Lung (tissue), 12 donors: ENCODE results near the gene SAXO1. TPM values are rescaled to one million over a fixed set of nuclear protein-coding genes. Genes with fewer than 3 reads are reported as not detected.
A peak's percentile ranks its signal among the peaks of the same experiment; 100 is the strongest.

Experiments
- ATAC-seq: fragments of 200-7000 bp; cut with Tn5 transposase; one replicate; pipeline ENCODE4 v1.9.1; 2020; ENCODE audit warnings: moderate number of reproducible peaks; ENCODE audit not compliant: insufficient read depth, low FRiP score
- DNase-seq, 3 donors: peaks; one replicate each; pipeline ENCODE4 v3.0.0-alpha.2; 2013 to 2017
- H3K27ac ChIP-seq, 2 donors: one replicate each; pipeline ENCODE4 v1.5.1; 2013; ENCODE audit warnings: mild to moderate bottlenecking in 2 of 2, moderate library complexity in 2 of 2, control low read depth in 1 of 2, inconsistent platforms in 1 of 2, low read depth in 1 of 2, low read length in 1 of 2
- H3K27me3 ChIP-seq, 3 donors: one replicate each; pipeline ENCODE4 v1.5.1; 2013; ENCODE audit warnings: low read length in 2 of 3; ENCODE audit not compliant: control insufficient read depth in 3 of 3, insufficient read depth in 3 of 3
- H3K36me3 ChIP-seq, 4 donors: one replicate each; pipeline ENCODE4 v1.5.1; 2013; ENCODE audit warnings: low read length in 4 of 4, mild to moderate bottlenecking in 1 of 4, moderate library complexity in 1 of 4; ENCODE audit not compliant: control insufficient read depth in 4 of 4, insufficient read depth in 4 of 4
- H3K4me1 ChIP-seq, 5 donors: one replicate each; pipeline ENCODE4 v1.5.1; 2013; ENCODE audit warnings: low read length in 5 of 5, mild to moderate bottlenecking in 2 of 5, moderate library complexity in 1 of 5; ENCODE audit not compliant: control insufficient read depth in 5 of 5, insufficient read depth in 5 of 5
- H3K4me3 ChIP-seq: one replicate; pipeline ENCODE4 v1.5.1; 2013; ENCODE audit warnings: mild to moderate bottlenecking, control low read depth, moderate library complexity
- H3K9ac ChIP-seq, 2 donors: one replicate each; pipeline ENCODE4 v1.5.1; 2013; ENCODE audit warnings: low read length in 2 of 2, control low read depth in 1 of 2; ENCODE audit not compliant: insufficient read depth in 1 of 2
- H3K9me3 ChIP-seq, 4 donors: one replicate each; pipeline ENCODE4 v1.5.1; 2013; ENCODE audit warnings: low read length in 3 of 4, mild to moderate bottlenecking in 1 of 4, moderate library complexity in 1 of 4; ENCODE audit not compliant: control insufficient read depth in 4 of 4, insufficient read depth in 3 of 4
- WGBS, 2 donors: extraction: QIAGEN DNeasy Blood & Tissue Kit; methylation state at CpG; one replicate each; pipeline ENCODE4 v1.1.7; 2013; 5-methylcytosine and 5-hydroxymethylcytosine counted together
- polyA plus RNA-seq, 2 donors: library from polyadenylated mRNA; stranded (reverse); fragments of 200-250 nt; gene quantifications; one replicate each; pipeline ENCODE4 v1.2.1, GENCODE V29; 2013
- total RNA-seq, 2 donors: library from RNA; depleted of rRNA in 1 of 2; stranded (reverse); fragments of >200 nt in 1 of 2; gene quantifications; one replicate each; pipeline ENCODE4 v1.2.1, GENCODE V29; 2014 to 2021
- TF ChIP-seq, protein P1 (sequence below): IDR thresholded peaks from 2 replicates; pipeline ENCODE4 v1.5.1; 2012; ENCODE audit warnings: mild to moderate bottlenecking; ENCODE audit errors: control extremely low read depth, extremely low read depth
- donor health status: control.
- donor health status: control.
- donor health status: Bipolar disorder and iron deficiency.
- donor health status: healthy.
- donor health status: DM: yes; HTN: yes; CAD: no.

The SAXO1 gene
- total and polyA plus RNA-seq, 4 donors: 0.02 to 0.54 (median 0.21) TPM

- H3K9me3 ChIP-seq: peaks cover 0 to 4% (median 0%) of the 10 kb centered on the region in 4 donors
- TF ChIP-seq, protein P1, sequence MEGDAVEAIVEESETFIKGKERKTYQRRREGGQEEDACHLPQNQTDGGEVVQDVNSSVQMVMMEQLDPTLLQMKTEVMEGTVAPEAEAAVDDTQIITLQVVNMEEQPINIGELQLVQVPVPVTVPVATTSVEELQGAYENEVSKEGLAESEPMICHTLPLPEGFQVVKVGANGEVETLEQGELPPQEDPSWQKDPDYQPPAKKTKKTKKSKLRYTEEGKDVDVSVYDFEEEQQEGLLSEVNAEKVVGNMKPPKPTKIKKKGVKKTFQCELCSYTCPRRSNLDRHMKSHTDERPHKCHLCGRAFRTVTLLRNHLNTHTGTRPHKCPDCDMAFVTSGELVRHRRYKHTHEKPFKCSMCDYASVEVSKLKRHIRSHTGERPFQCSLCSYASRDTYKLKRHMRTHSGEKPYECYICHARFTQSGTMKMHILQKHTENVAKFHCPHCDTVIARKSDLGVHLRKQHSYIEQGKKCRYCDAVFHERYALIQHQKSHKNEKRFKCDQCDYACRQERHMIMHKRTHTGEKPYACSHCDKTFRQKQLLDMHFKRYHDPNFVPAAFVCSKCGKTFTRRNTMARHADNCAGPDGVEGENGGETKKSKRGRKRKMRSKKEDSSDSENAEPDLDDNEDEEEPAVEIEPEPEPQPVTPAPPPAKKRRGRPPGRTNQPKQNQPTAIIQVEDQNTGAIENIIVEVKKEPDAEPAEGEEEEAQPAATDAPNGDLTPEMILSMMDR: no peak
- no peak overlapping the region for H3K9ac ChIP-seq
- H3K27me3 ChIP-seq: no peaks in the 10 kb centered on the region
- ATAC-seq: no peak
- 53 to 56% methylated on average over 2 of the region's 2 CpGs for WGBS, 2 donors
- H3K27ac ChIP-seq: no peak overlapping the region
- H3K4me3 ChIP-seq: no peak overlapping the region
- peak in 2 of 3 donors; percentile 37 to 59 for DNase-seq
- no peaks in the 10 kb centered on the region for H3K36me3 ChIP-seq
- H3K4me1 ChIP-seq: peaks cover 1 to 45% (median 15%) of the 10 kb centered on the region in 5 donors
Observed at GRCh38 chr9:18971404-18971803, 61.6 kb downstream of the SAXO1 start.

GRCh38 chr9:18970393-18970792 lies 62.6 kb downstream of the SAXO1 start:
- TF ChIP-seq, protein P1: no peak
- H3K36me3 ChIP-seq: no peaks in the 10 kb centered on the region
- no peak overlapping the region for H3K9ac ChIP-seq
- no peak for ATAC-seq
- no peak for DNase-seq
- no peaks in the 10 kb centered on the region for H3K27me3 ChIP-seq
- WGBS, 2 donors: 94% methylated on average over 2 of the region's 2 CpGs
- peaks cover 0 to 4% (median 0%) of the 10 kb centered on the region in 4 donors for H3K9me3 ChIP-seq
- no peak overlapping the region for H3K27ac ChIP-seq
- H3K4me1 ChIP-seq: peaks cover 1 to 35% (median 15%) of the 10 kb centered on the region in 5 donors
- H3K4me3 ChIP-seq: no peak overlapping the region

DNA sequence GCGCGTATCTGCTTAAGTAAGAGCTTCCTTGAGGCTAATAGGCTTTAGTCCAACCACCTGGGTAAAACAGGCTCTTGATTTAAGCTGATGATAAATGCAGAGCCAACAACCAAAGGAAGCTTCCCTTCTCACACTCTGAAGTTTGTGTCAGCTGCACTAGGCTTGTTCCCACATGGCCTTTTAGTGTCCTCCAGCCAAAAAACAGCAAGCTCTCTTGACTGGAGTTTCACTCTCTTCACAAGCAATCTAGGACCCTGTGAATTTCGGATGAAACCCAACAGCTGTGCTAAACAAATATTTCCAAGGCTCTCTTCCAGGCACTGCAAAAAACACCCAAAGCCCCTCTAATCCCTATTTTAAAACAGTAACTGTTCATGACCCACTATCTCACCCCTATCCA lies 63.9 kb downstream of the SAXO1 start:
- DNase-seq (peak; percentile 64 to 91 (median 88)), ATAC-seq (no peak)
- Histone ChIP-seq H3K9me3 (peaks cover 0 to 4% (median 0%) of the 10 kb centered on the region in 4 donors), H3K4me1 (peaks cover 0 to 34% (median 15%) of the 10 kb centered on the region in 5 donors), H3K27ac (no peak overlapping the region), H3K36me3 (no peaks in the 10 kb centered on the region), H3K27me3 (no peaks in the 10 kb centered on the region), H3K4me3 (no peak overlapping the region), H3K9ac (no peak overlapping the region)
- TF ChIP-seq, protein P1: no peak
- 76 to 81% methylated on average over 3 of the region's 3 CpGs for WGBS, 2 donors

DNA sequence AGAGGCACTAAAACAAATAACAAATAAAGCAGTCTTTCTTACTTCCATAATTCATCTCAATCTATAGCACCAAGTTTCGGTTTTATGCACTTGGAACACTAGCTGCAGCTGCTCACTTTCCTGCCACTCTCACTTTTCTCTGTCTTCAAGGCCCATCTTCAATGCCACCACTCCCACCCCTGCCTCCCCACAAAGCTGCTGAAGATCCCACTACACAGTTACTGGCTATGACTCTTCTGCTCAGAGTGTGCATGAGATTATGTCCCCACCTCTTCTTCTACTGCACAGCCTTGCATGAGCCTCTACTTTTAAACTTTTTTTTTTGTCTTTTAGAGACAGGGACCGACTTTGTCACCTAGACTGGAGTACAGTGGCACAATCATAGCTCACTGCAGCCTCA lies 77.4 kb downstream of the SAXO1 start:
- Histone ChIP-seq H3K36me3 (no peaks in the 10 kb centered on the region), H3K4me3 (no peak overlapping the region), H3K4me1 (peaks cover 0 to 7% (median 0%) of the 10 kb centered on the region in 5 donors), H3K27ac (no peak overlapping the region), H3K27me3 (peaks cover 0 to 2% (median 0%) of the 10 kb centered on the region in 3 donors), H3K9ac (no peak overlapping the region), H3K9me3 (peaks cover 0 to 2% (median 0%) of the 10 kb centered on the region in 4 donors)
- no peak for ATAC-seq
- WGBS, 2 donors: 84 to 86% methylated on average over 2 of the region's 2 CpGs
- DNase-seq: no peak
- TF ChIP-seq, protein P1: no peak
